Neural cell (in vitro differentiated cells): ENCODE results near the gene COL20A1. TPM values are rescaled to one million over a fixed set of nuclear protein-coding genes. Genes with fewer than 3 reads are reported as not detected.

Experiments used
- H2AFZ ChIP-seq: fragments of 200-600, 300-800 bp; sonication (generic), shearing (Covaris generic); 2 replicates; pipeline ENCODE4 v1.6.0; 2014; ENCODE audit warnings: low read depth, mild to moderate bottlenecking, antibody characterized with exemption, low read length, moderate library complexity
- H3F3A ChIP-seq: fragments of 200-600 bp; shearing (Covaris generic); 2 replicates; pipeline ENCODE4 v1.6.1; 2016; ENCODE audit warnings: mild to moderate bottlenecking, moderate library complexity, mixed read lengths, antibody characterized with exemption, low read length; ENCODE audit not compliant: insufficient read depth, poor library complexity, severe bottlenecking
- H3K27ac ChIP-seq: fragments of 200-600, 300-800 bp; sonication (generic), shearing (Covaris generic); 2 replicates; pipeline ENCODE4 v1.5.1; 2014; ENCODE audit warnings: mild to moderate bottlenecking, low read length, moderate library complexity
- H3K27me3 ChIP-seq: fragments of 300-800, 200-600 bp; sonication (generic), shearing (Covaris generic); 2 replicates; pipeline ENCODE4 v1.6.0; 2014; ENCODE audit warnings: mild to moderate bottlenecking, low read depth, low read length, moderate library complexity; ENCODE audit not compliant: insufficient read depth
- H3K36me3 ChIP-seq: fragments of 300-800, 200-600 bp; sonication (generic), shearing (Covaris generic); 2 replicates; pipeline ENCODE4 v1.5.1; 2014; ENCODE audit warnings: mild to moderate bottlenecking, antibody characterized with exemption, low read length, moderate library complexity; ENCODE audit not compliant: insufficient read depth
- H3K4me2 ChIP-seq: fragments of 300-800, 200-600 bp; sonication (generic), shearing (Covaris generic); 2 replicates; pipeline ENCODE4 v1.6.0; 2014; ENCODE audit warnings: mild to moderate bottlenecking, low read length
- H3K4me3 ChIP-seq: fragments of 300-800, 200-600 bp; sonication (generic), shearing (Covaris generic); 2 replicates; pipeline ENCODE4 v1.5.1; 2014; ENCODE audit warnings: mild to moderate bottlenecking, low read length, moderate library complexity
- H3K79me2 ChIP-seq: fragments of 200-600 bp; shearing (Covaris generic); replicated peaks from 2 replicates; pipeline ENCODE4 v1.6.0; 2014; ENCODE audit warnings: mild to moderate bottlenecking, low read length, moderate library complexity; ENCODE audit not compliant: insufficient read depth
- H3K9ac ChIP-seq: fragments of 300-800, 200-600 bp; sonication (generic), shearing (Covaris generic); 2 replicates; pipeline ENCODE4 v1.6.1; 2016; ENCODE audit warnings: mild to moderate bottlenecking, low read length, mixed read lengths
- H3K9me2 ChIP-seq: fragments of 200-600 bp; shearing (Covaris generic); 2 replicates; pipeline ENCODE4 v1.6.1; 2016; ENCODE audit warnings: mild to moderate bottlenecking, low read length, mixed read lengths; ENCODE audit not compliant: insufficient read depth
- H3K9me3 ChIP-seq: fragments of 200-600, 300-800 bp; sonication (generic), shearing (Covaris generic); 2 replicates; pipeline ENCODE4 v1.6.1; 2016; ENCODE audit warnings: mild to moderate bottlenecking, mixed run types, low read length, moderate library complexity, mixed read lengths
- H4K20me1 ChIP-seq: fragments of 200-600 bp; shearing (Covaris generic); 2 replicates; pipeline ENCODE4 v1.6.1; 2016; ENCODE audit warnings: mild to moderate bottlenecking, mixed run types; ENCODE audit not compliant: insufficient read depth
- EP300 ChIP-seq: fragments of 450-650 bp; conservative IDR thresholded peaks from 2 replicates; pipeline ENCODE4 v1.6.1; 2014; ENCODE audit warnings: antibody characterized with exemption, mild to moderate bottlenecking, moderate library complexity; ENCODE audit not compliant: poor library complexity, severe bottlenecking
- EZH2 ChIP-seq: fragments of 200-600, 300-800 bp; shearing (Covaris generic), sonication (generic); IDR thresholded peaks from 2 replicates; pipeline ENCODE4 v1.6.1; 2014; ENCODE audit warnings: antibody characterized with exemption, low read length, borderline replicate concordance, mild to moderate bottlenecking; ENCODE audit not compliant: insufficient read depth, poor library complexity, severe bottlenecking
- MXI1 ChIP-seq: fragments of 450-650 bp; conservative IDR thresholded peaks from 2 replicates; pipeline ENCODE4 v1.6.1; 2014; ENCODE audit warnings: antibody characterized with exemption, mild to moderate bottlenecking; ENCODE audit not compliant: poor library complexity, severe bottlenecking
- POLR2AphosphoS5 ChIP-seq: IDR thresholded peaks from 2 replicates; pipeline ENCODE4 v1.6.1; 2012
- RAD21 ChIP-seq: fragments of 450-650 bp; conservative IDR thresholded peaks from 2 replicates; pipeline ENCODE4 v1.6.1; 2014; ENCODE audit warnings: antibody characterized with exemption, mild to moderate bottlenecking, moderate library complexity
- REST ChIP-seq: IDR thresholded peaks from 2 replicates; pipeline ENCODE4 v1.6.1; 2012; ENCODE audit warnings: borderline replicate concordance
- SMC3 ChIP-seq: fragments of 450-650 bp; conservative IDR thresholded peaks from 2 replicates; pipeline ENCODE4 v1.6.1; 2014; ENCODE audit warnings: antibody characterized with exemption, mild to moderate bottlenecking, moderate library complexity; ENCODE audit not compliant: poor library complexity
- TAF1 ChIP-seq: IDR thresholded peaks from 2 replicates; pipeline ENCODE4 v1.6.1; 2012; ENCODE audit warnings: low read depth
- polyA plus RNA-seq: library from polyadenylated mRNA; depleted of rRNA; stranded (reverse); fragments of >200 nt; gene quantifications from 2 replicates; pipeline ENCODE4 v1.2.3, GENCODE V29; 2014
- TF ChIP-seq, protein P1 (sequence below): fragments of 450-650 bp; IDR thresholded peaks from 2 replicates; pipeline ENCODE4 v1.5.1; 2014; ENCODE audit warnings: antibody characterized with exemption, mild to moderate bottlenecking, moderate library complexity; ENCODE audit not compliant: poor library complexity, severe bottlenecking

COL20A1 gene
- polyA plus RNA-seq, 1 donor from 2014 or later = 1.1 TPM

GRCh38 chr20:63293871-63294535 lies 1.0 kb downstream of the COL20A1 start:
- H3K27me3 ChIP-seq = no peaks in the 10 kb centered on the region
- H4K20me1 ChIP-seq = no peaks in the 10 kb centered on the region
- H3K4me2 ChIP-seq = no peak overlapping the region
- no peak overlapping the region for H3K4me3 ChIP-seq
- no peaks in the 10 kb centered on the region for H3K79me2 ChIP-seq
- no peak overlapping the region for H3K9ac ChIP-seq
- H3K36me3 ChIP-seq = no peaks in the 10 kb centered on the region
- H2AFZ ChIP-seq = no peak overlapping the region
- H3K27ac ChIP-seq = no peak overlapping the region
- H3K9me2 ChIP-seq = no peaks in the 10 kb centered on the region
- H3F3A ChIP-seq = no peaks in the 10 kb centered on the region
- TF ChIP-seq TAF1 (no peak), REST (no peak), RAD21 (no peak), EP300 (no peak), POLR2AphosphoS5 (no peak), EZH2 (no peak), MXI1 (no peak), SMC3 (no peak)
- TF ChIP-seq, protein P1, sequence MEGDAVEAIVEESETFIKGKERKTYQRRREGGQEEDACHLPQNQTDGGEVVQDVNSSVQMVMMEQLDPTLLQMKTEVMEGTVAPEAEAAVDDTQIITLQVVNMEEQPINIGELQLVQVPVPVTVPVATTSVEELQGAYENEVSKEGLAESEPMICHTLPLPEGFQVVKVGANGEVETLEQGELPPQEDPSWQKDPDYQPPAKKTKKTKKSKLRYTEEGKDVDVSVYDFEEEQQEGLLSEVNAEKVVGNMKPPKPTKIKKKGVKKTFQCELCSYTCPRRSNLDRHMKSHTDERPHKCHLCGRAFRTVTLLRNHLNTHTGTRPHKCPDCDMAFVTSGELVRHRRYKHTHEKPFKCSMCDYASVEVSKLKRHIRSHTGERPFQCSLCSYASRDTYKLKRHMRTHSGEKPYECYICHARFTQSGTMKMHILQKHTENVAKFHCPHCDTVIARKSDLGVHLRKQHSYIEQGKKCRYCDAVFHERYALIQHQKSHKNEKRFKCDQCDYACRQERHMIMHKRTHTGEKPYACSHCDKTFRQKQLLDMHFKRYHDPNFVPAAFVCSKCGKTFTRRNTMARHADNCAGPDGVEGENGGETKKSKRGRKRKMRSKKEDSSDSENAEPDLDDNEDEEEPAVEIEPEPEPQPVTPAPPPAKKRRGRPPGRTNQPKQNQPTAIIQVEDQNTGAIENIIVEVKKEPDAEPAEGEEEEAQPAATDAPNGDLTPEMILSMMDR = no peak
- H3K9me3 ChIP-seq = no peaks in the 10 kb centered on the region

- Histone ChIP-seq H4K20me1 (no peaks in the 10 kb centered on the region), H3K4me3 (no peak overlapping the region), H3K36me3 (no peaks in the 10 kb centered on the region), H3K27me3 (no peaks in the 10 kb centered on the region), H3K9me2 (no peaks in the 10 kb centered on the region), H3K79me2 (no peaks in the 10 kb centered on the region), H3K4me2 (no peak overlapping the region), H3K9me3 (no peaks in the 10 kb centered on the region), H2AFZ (no peak overlapping the region), H3K9ac (no peak overlapping the region), H3K27ac (no peak overlapping the region), H3F3A (no peaks in the 10 kb centered on the region)
- TF ChIP-seq SMC3 (no peak), REST (no peak), RAD21 (no peak), MXI1 (no peak), EP300 (no peak), TAF1 (no peak), POLR2AphosphoS5 (no peak)
- TF ChIP-seq, protein P1 = no peak
These were observed 1.5 kb downstream of the COL20A1 start for GRCh38 chr20:63294536-63294900.
